B cell (primary cell): Measurements from ENCODE around the gene ADAMTS13.

ENCODE experiments used
- CTCF ChIP-seq: fragments of 200-600 bp; IDR thresholded peaks from one replicate; pipeline ENCODE4 v1.8.0; 2022; ENCODE audit warnings: antibody characterized with exemption, mild to moderate bottlenecking
- EZH2 ChIP-seq: IDR thresholded peaks from 2 replicates; pipeline ENCODE4 v1.6.1; 2012; ENCODE audit warnings: borderline replicate concordance, low read depth, mild to moderate bottlenecking, moderate library complexity, low read length; ENCODE audit not compliant: insufficient read depth, poor library complexity, severe bottlenecking

GRCh38 chr9:133415170-133415569, 7.0 kb upstream of the ADAMTS13 start:
- TF ChIP-seq CTCF (no peak), EZH2 (no peak)
